Measurements from ENCODE around the gene LGALS9. TPM values are rescaled to one million over a fixed set of nuclear protein-coding genes. Genes with fewer than 3 reads are reported as not detected.
"Not testable (repeated sequence)": the region's sequence is repeated elsewhere in the genome, so short reads cannot be mapped to it uniquely, and the experiment has no call there.

Gene LGALS9
- total and polyA plus RNA-seq, 2 experiments from 2014 or later, result 3.1 to 14.1 TPM

GRCh38 chr17:27631411-27631760 lies 398 bp downstream of the LGALS9 start:
- no peak overlapping the region for H3K4me2 ChIP-seq
- 82% methylated on average over 6 of the region's 6 CpGs for WGBS (ENCODE audit: low lambda C conversion rate, missing lambda C conversion rate)
- no peak for DNase-seq (ENCODE audit: low spot score)
- no peak overlapping the region for H3K27ac ChIP-seq
- H3K36me3 ChIP-seq (replicated peaks; ENCODE audit: insufficient read depth, low read depth), result no peaks in the 10 kb centered on the region
- TF ChIP-seq CTCF (IDR thresholded peaks at IDR 0.05; ENCODE audit: poor library complexity) (no peak), EZH2phosphoT487 (IDR thresholded peaks at IDR 0.05; ENCODE audit: low read depth, severe bottlenecking, unreplicated experiment) (no peak), EZH2 (IDR thresholded peaks at IDR 0.05; ENCODE audit: borderline replicate concordance) (no peak)
- H3K4me1 ChIP-seq (ENCODE audit: insufficient read depth), result no peaks in the 10 kb centered on the region
- H3K4me3 ChIP-seq, result no peak overlapping the region
- no peak overlapping the region for H2AFZ ChIP-seq
- no peaks in the 10 kb centered on the region for H4K20me1 ChIP-seq (ENCODE audit: insufficient read depth, poor library complexity, severe bottlenecking)
- H3K9me2 ChIP-seq (replicated peaks; ENCODE audit: insufficient read depth), result no peaks in the 10 kb centered on the region
- no peaks in the 10 kb centered on the region for H3K9me3 ChIP-seq (ENCODE audit: low read depth)
- no peaks in the 10 kb centered on the region for H3K79me2 ChIP-seq
- H3K27me3 ChIP-seq, result no peaks in the 10 kb centered on the region

- H3K4me3 ChIP-seq, result no peak overlapping the region
- 81% methylated on average over 10 of the region's 11 CpGs for WGBS (ENCODE audit: low lambda C conversion rate, missing lambda C conversion rate)
These were observed 1.1 kb downstream of the LGALS9 start for GRCh38 chr17:27631897-27632725.

GRCh38 chr17:27632766-27633165 lies 1.8 kb downstream of the LGALS9 start:
- H3K4me2 ChIP-seq; H4K20me1 ChIP-seq (ENCODE audit: insufficient read depth, poor library complexity, severe bottlenecking); H3K27ac ChIP-seq; DNase-seq (ENCODE audit: low spot score); H3K4me1 ChIP-seq (ENCODE audit: insufficient read depth); H2AFZ ChIP-seq; H3K9me3 ChIP-seq (ENCODE audit: low read depth); H3K4me3 ChIP-seq; H3K9me2 ChIP-seq (replicated peaks; ENCODE audit: insufficient read depth); H3K36me3 ChIP-seq (replicated peaks; ENCODE audit: insufficient read depth, low read depth); H3K27me3 ChIP-seq; H3K79me2 ChIP-seq: not testable (repeated sequence)
- WGBS (ENCODE audit: low lambda C conversion rate, missing lambda C conversion rate), result 84% methylated on average over 9 of the region's 9 CpGs

More at GRCh38 chr17:27631897-27632725, 1.1 kb downstream of the LGALS9 start:
- H4K20me1 ChIP-seq (ENCODE audit: insufficient read depth, poor library complexity, severe bottlenecking), result no peaks in the 10 kb centered on the region
- no peaks in the 10 kb centered on the region for H3K27me3 ChIP-seq
- H3K9me2 ChIP-seq (replicated peaks; ENCODE audit: insufficient read depth), result no peaks in the 10 kb centered on the region
- no peaks in the 10 kb centered on the region for H3K9me3 ChIP-seq (ENCODE audit: low read depth)
- H3K36me3 ChIP-seq (replicated peaks; ENCODE audit: insufficient read depth, low read depth), result no peaks in the 10 kb centered on the region
- H3K79me2 ChIP-seq, result no peaks in the 10 kb centered on the region
- TF ChIP-seq EZH2phosphoT487 (IDR thresholded peaks at IDR 0.05; ENCODE audit: low read depth, severe bottlenecking, unreplicated experiment) (no peak), EZH2 (IDR thresholded peaks at IDR 0.05; ENCODE audit: borderline replicate concordance) (no peak), CTCF (IDR thresholded peaks at IDR 0.05; ENCODE audit: poor library complexity) (no peak)
- no peak overlapping the region for H2AFZ ChIP-seq
- no peak for DNase-seq (ENCODE audit: low spot score)
- H3K27ac ChIP-seq, result no peak overlapping the region
- no peaks in the 10 kb centered on the region for H3K4me1 ChIP-seq (ENCODE audit: insufficient read depth)
- no peak overlapping the region for H3K4me2 ChIP-seq

GRCh38 chr17:27633312-27634025 lies 2.5 kb downstream of the LGALS9 start:
- Histone ChIP-seq H2AFZ (no peak overlapping the region), H3K36me3 (replicated peaks; ENCODE audit: insufficient read depth, low read depth) (no peaks in the 10 kb centered on the region), H3K4me2 (no peak overlapping the region), H3K4me3 (no peak overlapping the region), H3K9me2 (replicated peaks; ENCODE audit: insufficient read depth) (no peaks in the 10 kb centered on the region), H3K4me1 (ENCODE audit: insufficient read depth) (no peaks in the 10 kb centered on the region), H4K20me1 (ENCODE audit: insufficient read depth, poor library complexity, severe bottlenecking) (no peaks in the 10 kb centered on the region), H3K27me3 (no peaks in the 10 kb centered on the region), H3K9me3 (ENCODE audit: low read depth) (no peaks in the 10 kb centered on the region), H3K79me2 (no peaks in the 10 kb centered on the region), H3K27ac (no peak overlapping the region)
- TF ChIP-seq EZH2 (IDR thresholded peaks at IDR 0.05; ENCODE audit: borderline replicate concordance), result no peak
- TF ChIP-seq CTCF (IDR thresholded peaks at IDR 0.05; ENCODE audit: poor library complexity), result no peak
- no peak for TF ChIP-seq EZH2phosphoT487 (IDR thresholded peaks at IDR 0.05; ENCODE audit: low read depth, severe bottlenecking, unreplicated experiment)
- 73% methylated on average over 14 of the region's 14 CpGs for WGBS (ENCODE audit: low lambda C conversion rate, missing lambda C conversion rate)
- DNase-seq (ENCODE audit: low spot score), result no peak
